ENCODE results near the gene KCNJ9.
"Not testable (repeated sequence)": the region's sequence is repeated elsewhere in the genome, so short reads cannot be mapped to it uniquely, and the experiment has no call there.

The KCNJ9 gene

DNA sequence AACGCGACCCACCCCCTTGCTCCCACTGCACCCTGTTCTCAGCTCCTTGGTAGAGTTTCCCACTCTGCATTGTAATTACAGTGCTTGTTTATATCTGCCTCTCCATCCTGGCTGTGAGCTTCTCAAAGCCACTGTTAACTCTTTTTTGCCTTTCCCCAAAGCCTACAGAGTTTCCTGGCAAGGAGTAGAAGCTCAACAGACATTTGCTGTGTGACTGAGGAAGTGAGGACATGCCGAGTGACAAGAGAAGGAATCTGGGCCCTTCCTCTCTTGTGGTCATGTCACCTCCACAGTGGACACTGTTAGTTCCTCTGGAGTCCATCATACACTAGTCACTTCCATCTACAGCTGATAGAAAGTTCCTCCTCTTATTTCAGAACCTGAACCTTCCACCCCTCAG, 23.1 kb downstream of the KCNJ9 start:
- no peak for DNase-seq

DNA sequence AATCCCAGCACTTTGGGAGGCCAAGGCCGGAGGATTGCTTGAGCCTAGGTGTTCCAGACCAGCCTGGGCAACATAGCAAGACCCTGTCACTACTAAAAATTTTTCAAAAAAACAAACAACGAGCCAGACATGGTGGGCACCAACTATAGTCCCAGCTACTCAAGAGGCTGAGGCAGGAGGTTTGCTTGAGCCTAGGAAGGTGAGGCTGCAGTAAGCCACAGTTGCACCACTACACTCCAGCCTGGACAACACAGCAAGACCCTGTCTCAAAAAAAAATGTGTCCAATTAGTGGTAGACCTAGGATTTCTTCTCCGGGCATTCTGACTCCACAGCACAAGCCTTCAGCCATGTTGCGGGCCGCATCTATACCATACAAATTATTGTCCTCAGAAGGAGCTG, 23.8 kb downstream of the KCNJ9 start:
- DNase-seq, result no peak

DNA sequence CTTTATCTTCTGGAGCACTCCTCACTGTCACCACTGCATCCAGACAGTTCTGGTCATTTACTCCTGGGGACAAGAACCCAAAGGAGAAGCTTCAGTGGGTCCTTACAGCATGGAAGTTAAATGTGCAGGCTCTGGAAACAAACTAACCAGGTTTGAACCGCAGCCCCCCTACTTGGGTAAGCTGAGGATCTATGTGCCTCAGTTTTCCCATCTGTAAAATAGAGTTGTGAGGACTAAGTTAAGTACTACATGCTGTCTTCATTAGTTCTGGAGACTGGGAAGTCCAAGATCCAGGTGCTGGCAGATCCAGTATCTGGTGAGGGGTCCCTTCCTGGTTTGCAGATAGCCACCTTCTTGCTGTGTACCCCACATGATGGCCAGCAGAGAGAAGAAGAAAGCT, 26.2 kb downstream of the KCNJ9 start:
- no peak for DNase-seq

DNA sequence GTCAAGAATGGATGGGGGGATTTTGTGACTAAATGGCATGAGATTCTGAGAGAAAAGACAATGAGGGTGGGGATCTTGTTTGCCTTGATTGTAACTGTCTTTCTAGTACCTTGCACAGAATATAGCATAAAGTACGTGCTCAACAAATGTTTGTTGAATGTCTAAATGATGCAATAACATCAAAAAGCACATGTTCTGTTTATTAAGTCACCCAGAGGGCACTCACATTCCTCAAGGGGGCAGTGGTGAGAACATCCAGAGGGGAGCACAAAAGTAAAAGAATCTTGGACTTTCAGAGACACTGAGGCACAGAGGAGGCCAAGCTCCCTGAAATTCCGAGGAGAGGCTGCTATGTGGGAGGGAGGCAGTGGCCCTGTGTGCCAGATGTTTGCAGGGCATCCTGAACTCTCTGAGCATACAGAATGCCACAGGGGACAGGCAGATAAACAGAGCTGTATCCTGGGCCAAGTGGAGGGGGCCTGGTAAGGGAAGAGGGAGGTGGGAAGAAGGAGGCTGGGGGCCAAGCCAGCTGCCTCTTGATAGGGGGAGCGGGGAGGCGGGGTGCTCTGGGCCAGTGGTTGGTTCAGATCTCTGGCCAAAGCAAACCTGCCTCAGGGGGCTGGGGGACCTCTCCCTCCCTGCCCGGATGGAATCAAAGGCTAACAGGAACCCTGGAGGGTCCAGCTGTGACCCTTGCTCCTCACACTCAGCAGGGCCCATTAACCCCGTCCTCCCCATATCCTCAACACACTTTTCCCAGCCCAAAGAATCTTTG, 27.7 kb downstream of the KCNJ9 start:
- DNase-seq, result no peak

DNA sequence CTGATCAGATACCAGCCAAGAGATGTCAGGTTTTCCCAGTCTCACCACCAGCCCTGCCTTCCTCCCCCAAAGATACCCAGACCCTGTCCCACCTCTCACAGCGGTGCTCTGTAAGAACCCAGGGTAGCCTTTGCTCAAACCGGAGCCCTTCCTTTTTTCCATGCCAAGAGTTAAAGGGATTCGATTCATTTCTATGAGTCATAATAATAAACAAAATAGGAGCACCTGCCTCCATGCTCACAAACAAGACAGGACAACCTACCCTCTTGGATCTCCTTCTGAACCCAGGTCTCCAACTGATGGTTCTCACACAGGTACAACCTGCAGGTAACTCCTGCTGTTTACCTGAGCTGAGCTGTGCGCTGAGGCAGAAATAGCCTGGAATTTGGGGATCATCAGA, 28.3 kb downstream of the KCNJ9 start:
- DNase-seq, result no peak

DNA sequence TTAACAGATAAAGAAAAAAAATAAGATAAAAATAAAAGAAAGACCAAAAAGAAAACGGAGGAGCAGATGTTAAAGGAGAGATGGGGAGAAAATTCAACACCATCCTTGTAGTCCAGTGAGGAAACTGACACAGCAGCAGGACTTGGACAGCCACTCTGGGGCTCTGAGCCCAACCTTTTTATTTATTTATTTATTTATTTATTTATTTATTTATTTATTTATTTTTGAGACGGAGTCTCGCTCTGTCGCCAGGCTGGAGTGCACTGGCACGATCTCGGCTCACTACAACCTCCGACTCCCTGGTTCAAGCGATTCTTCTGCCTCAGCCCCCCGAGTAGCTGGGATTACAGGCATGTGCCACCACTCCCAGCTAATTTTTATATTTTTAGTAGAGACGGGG, 30.1 kb downstream of the KCNJ9 start:
- DNase-seq, result not testable (repeated sequence)

DNA sequence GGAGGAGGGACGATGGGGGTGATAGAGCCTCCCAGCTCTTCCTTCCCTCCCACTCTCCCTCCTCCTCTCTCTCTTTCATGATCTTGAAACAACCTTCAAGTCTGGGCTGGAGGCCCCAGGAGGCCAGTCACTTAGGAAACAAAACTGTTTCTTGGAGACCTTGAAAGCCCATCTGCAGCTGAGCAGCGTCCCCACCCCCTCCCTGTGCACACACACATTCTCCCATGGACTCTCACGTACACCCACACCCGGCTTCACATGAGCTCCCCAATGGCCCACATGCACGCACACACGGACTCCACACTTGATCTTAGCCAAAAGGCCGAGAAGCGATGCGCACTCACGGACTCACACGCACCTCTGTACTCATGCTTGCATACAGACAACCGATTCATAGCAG, 31.0 kb downstream of the KCNJ9 start:
- DNase-seq, result no peak

DNA sequence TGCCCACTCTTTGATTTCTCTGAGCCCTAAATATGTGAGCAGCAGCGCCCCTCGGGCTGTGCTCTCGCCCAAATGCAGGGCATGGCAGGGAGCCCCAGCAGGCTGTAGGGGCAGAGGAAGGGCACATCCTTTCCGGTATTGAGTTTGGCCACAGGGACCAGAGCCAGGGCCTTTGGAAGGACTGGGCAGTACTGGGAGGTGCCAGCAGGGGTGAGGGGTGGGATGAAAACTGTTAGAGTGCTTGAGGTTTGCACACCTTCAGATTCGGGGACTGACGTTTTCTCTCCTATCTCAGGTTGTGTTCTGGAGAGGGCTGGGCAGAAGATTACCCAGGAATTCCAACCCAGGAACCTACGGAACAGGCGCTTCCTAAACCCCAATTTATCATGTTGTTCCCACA, 32.1 kb downstream of the KCNJ9 start:
- no peak for DNase-seq

DNA sequence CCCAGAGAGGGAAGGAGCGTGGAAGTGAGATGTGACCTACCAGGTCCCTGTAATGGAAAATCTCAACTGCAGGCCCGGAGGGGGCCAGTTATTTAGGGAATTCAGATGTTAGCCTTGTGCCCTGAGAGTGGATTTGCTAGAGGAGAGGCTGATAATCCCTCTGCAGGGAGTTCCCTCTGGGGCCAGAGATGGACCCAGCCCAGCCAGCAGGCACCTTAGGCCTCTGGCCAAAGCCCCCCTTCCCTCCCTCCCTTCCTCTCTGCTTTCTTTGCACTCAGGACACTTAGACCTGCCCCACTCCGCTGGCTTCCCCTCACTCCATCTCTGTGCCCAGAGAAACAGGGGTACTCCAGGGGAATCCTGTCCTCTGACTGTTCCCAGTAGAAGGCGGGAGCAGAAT, 32.7 kb downstream of the KCNJ9 start:
- DNase-seq, result no peak

DNA sequence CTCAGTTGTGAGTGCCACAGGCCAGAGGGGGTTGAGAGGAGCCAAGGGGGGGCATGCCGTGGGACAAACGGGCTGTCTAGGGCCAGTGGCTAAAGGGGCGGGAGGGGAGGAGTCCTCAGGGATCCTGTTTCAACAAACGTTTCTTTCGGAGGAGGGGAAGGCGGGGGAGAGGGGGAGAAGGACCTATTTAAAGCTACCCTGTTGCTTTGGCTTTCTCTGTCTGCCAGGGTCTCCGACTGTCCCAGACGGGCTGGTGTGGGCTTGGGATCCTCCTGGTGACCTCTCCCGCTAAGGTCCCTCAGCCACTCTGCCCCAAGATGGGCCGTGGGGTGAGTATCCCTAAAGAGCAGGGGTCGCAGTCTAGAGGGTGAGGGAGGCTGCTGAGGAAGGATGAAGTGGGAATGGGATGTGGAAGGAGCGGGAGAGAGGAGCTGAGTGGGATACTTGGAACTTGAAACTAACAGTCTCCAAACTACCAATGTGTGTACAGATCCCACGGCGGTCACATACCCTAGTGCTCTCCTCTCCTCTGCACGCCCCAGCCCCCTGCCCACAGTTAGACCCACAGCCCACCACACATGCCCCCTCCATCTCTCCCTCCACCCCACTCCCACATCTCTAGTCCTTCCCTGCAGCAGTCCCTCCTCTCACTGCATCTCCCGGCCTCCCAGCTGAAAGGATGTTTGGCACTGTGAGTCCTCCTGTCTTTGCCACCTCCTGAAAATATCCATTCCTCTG, 34.4 kb downstream of the KCNJ9 start, which contains the start of gene ATP1A2:
TSS of gene ATP1A2 (plus strand) at position 215 of the 738 bp plus-strand sequence. CDS start at position 318, 103 bp downstream.
- DNase-seq, result no peak

DNA sequence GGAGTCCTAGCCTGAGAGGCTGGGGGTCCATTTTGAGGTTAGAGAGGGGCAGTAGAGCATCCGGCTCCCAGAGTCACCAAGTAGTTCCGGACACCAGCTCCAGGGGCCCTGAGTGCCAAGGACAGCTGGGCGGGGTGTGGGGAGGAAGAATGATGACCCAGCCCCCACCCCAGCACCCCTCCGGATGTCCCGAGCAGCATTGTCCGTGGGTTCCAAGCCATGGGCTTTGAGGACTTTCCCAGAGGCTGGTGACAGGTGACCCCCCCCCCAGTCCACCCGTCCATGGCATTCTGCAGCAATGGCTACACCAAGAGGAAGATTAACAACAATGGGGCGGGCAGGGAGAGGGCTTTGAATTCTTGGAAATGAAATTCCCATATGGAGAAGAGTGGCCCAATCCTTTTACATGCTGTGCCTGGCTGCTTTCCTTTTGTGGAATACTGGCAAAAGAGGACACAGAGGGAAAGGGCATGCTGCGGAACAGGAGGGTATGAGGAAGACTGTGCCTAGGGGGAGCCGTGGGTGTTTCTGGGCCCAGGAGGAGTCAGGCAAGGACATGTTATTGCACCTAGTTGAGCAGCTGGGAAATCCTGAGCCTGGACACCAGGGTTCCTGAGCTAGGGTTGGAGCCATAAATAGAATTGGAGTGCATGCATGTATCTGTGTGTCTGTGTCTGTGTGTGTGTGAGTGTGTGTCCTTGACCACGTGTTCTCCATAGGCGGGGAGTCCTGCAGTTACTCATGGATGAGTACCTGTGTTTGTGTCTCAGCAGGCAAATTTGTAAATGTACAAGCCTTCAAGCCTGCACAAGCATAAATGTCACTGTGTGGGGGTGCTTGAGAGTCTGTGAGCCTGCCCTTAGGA, 35.2 kb downstream of the KCNJ9 start:
- DNase-seq, result no peak

DNA sequence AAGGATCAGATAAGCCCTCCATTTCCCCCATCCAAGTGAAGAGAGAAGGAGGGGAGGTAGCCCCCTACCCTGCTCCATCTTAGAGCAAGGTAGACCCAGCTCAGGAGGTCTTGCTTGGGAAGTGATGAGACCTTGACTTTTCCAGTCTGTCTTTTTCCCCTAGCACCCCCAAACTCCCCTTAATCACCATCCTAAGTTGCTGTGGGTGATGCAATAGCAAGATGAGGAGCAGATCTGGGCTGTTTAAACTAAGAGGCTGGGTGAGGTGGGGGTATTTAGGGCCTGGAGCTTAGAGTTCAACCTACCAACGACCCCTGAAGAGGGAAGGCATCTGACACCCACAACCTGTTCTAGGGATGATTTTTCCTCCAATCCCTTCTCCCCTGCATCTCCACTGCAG, 36.0 kb downstream of the KCNJ9 start:
- no peak for DNase-seq

DNA sequence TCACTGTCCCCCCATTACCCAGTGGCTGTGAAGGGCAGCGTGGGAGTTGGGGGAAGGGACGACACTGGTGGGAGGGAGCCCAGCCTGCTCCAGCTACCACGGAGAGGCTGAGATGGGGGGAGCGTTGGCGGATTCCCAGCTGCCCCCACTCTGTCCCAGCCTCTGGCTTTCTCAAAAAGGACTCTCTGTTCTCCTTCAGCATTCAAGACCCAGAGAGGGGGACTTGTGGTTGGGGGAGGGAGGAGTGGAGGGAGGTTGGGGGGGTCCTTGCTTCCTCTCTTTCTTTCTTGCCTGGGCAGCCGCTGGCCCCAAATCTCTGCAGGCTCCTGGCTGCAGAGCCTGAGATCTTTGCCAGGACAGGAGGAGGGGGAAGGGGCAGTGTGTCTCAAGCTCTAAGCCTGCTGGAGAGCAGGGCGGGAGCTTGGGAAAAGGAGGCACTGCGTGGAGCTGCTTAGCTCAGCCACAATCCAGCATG, 36.4 kb downstream of the KCNJ9 start:
- no peak for DNase-seq

DNA sequence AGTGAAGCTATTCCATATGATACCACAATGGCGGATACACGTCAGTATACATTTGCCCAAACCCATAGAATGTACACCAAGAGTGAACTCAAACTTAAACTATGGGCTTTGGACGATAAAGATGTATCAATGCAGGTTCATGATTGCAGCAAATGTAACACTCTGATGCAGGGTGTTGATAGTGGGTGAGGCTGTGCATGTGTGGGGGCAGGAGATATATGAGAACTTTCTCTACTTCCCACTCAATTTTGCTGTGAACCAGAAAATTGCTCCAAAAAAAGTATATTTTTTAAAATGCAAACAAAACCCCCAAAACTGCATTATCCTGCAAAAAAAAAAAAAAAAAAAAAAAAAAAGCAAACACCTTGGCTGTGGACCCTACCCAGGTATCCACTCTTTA, 37.6 kb downstream of the KCNJ9 start:
- DNase-seq, result no peak

DNA sequence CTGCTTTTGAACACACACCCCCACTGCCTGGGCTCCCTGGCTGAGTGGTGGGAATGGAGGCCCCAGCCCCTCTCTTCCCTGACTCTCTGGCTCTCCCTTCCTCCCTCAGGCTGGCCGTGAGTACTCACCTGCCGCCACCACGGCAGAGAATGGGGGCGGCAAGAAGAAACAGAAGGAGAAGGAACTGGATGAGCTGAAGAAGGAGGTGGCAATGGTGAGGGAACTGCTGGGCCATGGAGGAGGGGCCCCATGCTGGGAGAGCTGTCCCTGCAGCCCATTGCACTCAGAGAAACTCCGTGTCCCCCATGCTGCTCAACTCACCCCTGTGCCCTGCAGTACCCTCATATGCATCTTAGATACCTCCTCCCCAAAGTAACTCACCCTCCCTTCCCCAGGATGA, 39.5 kb downstream of the KCNJ9 start:
- no peak for DNase-seq

DNA sequence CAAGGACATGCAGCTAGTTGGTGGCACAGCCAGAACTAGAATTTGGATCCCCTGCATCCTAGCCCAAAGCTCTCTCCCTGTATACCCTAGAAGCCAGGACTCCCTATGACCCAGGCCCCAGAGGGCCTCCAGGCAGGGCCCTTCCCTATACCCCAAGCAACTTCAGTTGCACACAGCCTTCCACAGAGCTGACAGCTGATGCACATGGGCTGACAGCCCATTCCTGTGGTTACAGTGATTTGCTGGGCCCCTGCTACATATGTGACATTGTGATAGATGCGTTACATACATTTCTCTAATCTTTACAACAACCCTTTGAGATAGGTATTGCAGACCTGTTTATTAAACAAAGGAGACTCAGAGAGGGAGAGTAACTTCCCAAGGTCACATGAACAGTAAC, 40.0 kb downstream of the KCNJ9 start:
- no peak for DNase-seq

DNA sequence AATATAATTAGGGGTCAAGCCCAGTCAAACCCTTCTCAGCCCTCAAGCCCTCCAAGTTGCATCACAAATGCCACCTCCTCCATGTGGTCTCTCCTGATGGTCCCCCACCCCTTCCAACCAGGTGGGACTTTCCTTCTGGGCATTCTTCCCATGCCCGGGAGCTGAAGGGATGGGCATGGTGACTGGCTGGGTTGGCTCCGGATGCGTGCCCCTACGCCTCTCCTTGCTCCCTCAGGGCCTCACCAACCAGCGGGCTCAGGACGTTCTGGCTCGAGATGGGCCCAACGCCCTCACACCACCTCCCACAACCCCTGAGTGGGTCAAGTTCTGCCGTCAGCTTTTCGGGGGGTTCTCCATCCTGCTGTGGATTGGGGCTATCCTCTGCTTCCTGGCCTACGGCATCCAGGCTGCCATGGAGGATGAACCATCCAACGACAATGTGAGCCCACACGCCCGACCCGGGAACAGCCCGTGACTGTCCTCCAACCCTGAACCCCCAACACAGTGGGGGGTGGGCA, 41.7 kb downstream of the KCNJ9 start:
- DNase-seq, result no peak

DNA sequence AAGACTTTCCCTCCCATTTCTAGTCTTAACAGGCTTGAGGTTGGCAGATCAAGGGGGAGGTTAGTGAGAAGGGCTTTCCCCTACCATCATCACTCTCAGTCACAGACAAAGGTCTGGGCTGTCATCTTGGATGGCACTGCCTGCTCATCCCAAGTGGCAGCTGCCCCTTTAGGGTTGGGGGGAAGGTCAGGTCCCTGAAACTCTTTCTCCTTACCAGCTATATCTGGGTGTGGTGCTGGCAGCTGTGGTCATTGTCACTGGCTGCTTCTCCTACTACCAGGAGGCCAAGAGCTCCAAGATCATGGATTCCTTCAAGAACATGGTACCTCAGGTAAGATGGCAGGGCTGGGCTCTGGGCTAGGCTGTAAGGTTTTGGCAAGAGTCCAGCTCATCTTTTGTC, 42.4 kb downstream of the KCNJ9 start:
- no peak for DNase-seq

DNA sequence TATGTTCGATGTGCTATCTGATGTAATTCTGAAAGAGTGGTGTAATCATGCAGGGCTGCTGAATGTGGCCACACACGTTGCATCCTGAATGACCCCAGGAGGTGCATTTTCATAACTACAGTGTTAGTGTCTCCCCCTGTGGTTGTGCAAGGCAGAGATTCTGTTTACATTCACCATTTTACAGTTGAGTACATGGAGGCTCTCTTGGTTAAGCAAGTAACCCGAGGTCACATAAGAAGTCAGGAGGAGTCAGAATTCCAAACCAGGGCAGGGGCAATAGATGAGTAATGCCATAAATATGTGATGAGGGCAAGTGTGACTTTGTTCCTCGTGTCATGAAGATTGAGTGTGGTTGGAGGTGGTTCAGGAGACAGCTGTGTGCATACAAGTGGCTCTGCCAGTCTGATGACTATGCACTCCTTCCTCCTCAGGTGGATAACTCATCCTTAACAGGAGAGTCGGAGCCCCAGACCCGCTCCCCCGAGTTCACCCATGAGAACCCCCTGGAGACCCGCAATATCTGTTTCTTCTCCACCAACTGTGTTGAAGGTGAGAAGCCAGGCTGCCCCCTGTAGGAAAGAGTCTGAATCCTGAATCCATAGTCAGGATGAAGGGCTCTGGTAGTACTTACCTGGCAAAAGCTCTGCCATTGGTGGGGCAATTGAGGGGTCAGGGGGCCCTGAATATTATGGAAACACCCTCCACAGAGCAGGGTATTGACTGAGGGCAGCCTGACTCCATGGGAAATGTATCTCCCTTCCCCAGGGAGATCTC, 43.6 kb downstream of the KCNJ9 start:
- no peak for DNase-seq

DNA sequence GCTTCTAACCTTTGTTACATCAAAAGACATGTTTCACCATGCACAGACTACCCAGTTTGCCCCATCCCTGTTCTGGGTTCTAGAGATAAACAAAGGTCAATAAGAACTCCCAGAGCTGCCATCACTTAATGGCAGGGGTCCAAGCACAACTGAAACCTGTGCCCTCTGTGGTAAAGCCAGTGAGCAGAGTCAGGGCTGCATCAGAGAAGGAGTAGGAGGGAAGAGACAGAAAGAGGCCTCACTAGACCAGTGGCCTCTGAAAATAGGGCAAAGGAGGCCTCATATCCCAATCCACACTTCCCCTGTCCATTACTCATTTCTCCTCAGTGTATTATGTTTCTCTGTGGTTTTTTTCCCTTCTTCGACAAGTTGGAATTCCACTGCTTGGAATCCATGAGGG, 44.4 kb downstream of the KCNJ9 start:
- DNase-seq, result no peak

DNA sequence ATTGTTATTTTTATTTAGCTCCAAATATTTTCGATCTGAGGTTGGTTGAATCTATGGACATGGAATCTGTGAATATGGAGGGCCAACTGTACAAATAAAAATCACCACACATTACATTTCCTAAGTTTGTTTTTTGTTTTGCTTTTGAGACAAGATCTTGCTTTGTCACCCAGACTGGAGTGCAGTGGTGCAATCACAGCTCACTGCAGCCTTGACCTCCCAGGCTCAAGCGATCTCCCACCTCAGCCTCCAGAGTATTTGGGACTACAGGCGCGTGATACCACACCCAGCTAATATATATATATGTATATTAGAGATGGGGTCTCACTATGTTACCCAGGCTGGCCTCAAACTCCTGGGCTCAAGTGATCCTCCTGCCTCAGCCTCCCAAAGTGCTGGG, 45.0 kb downstream of the KCNJ9 start:
- DNase-seq, result not testable (repeated sequence)

DNA sequence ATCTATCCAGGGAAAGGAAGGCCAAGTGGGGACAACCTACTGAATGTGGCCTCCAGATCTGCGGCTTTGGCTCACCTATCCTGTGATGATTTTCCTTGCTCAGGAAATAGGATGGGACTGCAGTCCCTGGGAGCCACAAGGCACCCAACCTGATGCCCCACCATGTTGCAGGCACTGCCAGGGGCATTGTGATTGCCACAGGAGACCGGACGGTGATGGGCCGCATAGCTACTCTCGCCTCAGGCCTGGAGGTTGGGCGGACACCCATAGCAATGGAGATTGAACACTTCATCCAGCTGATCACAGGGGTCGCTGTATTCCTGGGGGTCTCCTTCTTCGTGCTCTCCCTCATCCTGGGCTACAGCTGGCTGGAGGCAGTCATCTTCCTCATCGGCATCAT, 46.0 kb downstream of the KCNJ9 start:
- DNase-seq, result no peak
